ACC112 (cell line): ENCODE results near the gene IL17C.
A peak's percentile ranks its signal among the peaks of the same experiment; 100 is the strongest.

Source experiments
- H2AFZ ChIP-seq: fragments of 200-600 bp; sonication (generic); one replicate; pipeline ENCODE4 v1.6.0; 2017; ENCODE audit warnings: antibody characterized with exemption, low read length; ENCODE audit not compliant: unreplicated experiment
- H3K27ac ChIP-seq: fragments of 200-600 bp; sonication (generic); 2 replicates; pipeline ENCODE4 v1.5.1; 2014; ENCODE audit warnings: low read depth, mild to moderate bottlenecking, antibody characterized with exemption, low read length, moderate library complexity
- H3K27me3 ChIP-seq: fragments of 200-600 bp; sonication (generic); 2 replicates; pipeline ENCODE4 v1.6.1; 2014; ENCODE audit warnings: mild to moderate bottlenecking, antibody characterized with exemption, low read length, moderate library complexity, mixed read lengths; ENCODE audit not compliant: insufficient read depth
- H3K36me3 ChIP-seq: fragments of 200-600 bp; sonication (generic); 2 replicates; pipeline ENCODE4 v1.6.1; 2016; ENCODE audit warnings: mild to moderate bottlenecking, antibody characterized with exemption, low read length, moderate library complexity, mixed read lengths; ENCODE audit not compliant: insufficient read depth
- H3K4me1 ChIP-seq: fragments of 200-600 bp; sonication (generic); one replicate; pipeline ENCODE4 v1.6.1; 2016; ENCODE audit warnings: low read length, mixed read lengths; ENCODE audit not compliant: insufficient read depth, unreplicated experiment, control insufficient read depth
- H3K4me3 ChIP-seq: fragments of 200-600 bp; sonication (generic); 2 replicates; pipeline ENCODE4 v1.5.1; 2014; ENCODE audit warnings: mild to moderate bottlenecking, low read depth, low read length
- H3K79me2 ChIP-seq: fragments of 200-600 bp; sonication (generic); one replicate; pipeline ENCODE4 v1.6.0; 2016; ENCODE audit warnings: low read length; ENCODE audit not compliant: control insufficient read depth, unreplicated experiment, insufficient read depth

The IL17C gene

DNA sequence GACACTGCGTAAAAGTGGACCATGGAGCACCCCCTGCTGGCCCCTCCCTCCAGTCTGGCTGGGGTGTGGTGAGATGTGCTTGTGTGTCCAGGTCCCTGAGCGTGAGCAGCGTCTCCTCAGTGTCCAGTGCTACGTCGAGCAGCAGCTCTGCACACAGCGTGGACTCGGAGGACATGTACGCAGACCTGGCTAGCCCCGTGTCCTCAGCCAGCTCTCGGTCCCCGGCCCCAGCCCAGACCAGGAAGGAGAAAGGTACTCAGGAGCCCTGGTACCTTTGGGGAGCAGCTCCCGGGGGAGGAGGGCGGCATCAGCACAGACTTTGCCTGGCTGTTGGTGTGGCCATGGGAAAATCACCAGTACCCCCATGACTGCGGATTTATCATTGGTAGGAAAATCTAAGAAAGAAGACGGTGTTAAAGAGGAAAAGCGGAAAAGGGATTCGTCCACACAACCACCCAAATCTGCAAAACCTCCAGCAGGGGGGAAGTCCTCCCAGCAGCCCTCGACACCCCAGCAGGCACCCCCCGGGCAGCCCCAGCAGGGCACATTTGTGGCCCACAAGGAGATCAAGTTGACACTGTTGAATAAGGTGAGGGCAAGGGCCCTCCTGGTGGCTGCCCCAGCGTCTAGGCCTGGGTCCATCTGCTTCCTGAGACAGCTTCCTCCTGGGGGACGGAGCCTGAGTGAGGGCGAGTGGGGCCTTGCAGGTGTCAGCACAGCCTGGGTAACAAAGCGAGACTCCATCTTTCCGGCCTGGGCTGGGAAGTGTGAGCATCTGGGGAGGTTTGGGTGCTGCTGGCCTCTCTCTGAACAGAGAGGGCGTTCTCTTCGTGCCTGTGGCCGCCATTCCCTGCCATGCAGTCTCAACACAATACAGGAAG lies 10.6 kb upstream of the IL17C start:
- Histone ChIP-seq H3K4me3 (no peak overlapping the region), H3K27me3 (no peaks in the 10 kb centered on the region), H2AFZ (no peak overlapping the region), H3K79me2 (no peaks in the 10 kb centered on the region), H3K4me1 (no peaks in the 10 kb centered on the region), H3K27ac (no peak overlapping the region), H3K36me3 (no peaks in the 10 kb centered on the region)

GRCh38 chr16:88628512-88628974 lies 9.8 kb upstream of the IL17C start:
- Histone ChIP-seq H3K36me3 (no peaks in the 10 kb centered on the region), H3K4me3 (no peak overlapping the region), H3K79me2 (no peaks in the 10 kb centered on the region), H3K27ac (no peak overlapping the region), H3K4me1 (no peaks in the 10 kb centered on the region), H3K27me3 (no peaks in the 10 kb centered on the region), H2AFZ (no peak overlapping the region)

GRCh38 chr16:88629835-88630234 lies 8.5 kb upstream of the IL17C start:
- Histone ChIP-seq H3K4me3 (no peak overlapping the region), H3K27ac (no peak overlapping the region), H3K36me3 (no peaks in the 10 kb centered on the region), H3K4me1 (peaks cover 5% of the 10 kb centered on the region), H2AFZ (no peak overlapping the region), H3K79me2 (no peaks in the 10 kb centered on the region), H3K27me3 (no peaks in the 10 kb centered on the region)

- Histone ChIP-seq H3K27ac (no peak overlapping the region), H3K36me3 (no peaks in the 10 kb centered on the region), H3K4me1 (peaks cover 11% of the 10 kb centered on the region), H3K27me3 (no peaks in the 10 kb centered on the region), H2AFZ (no peak overlapping the region), H3K4me3 (no peak overlapping the region), H3K79me2 (no peaks in the 10 kb centered on the region)
Observed at GRCh38 chr16:88630433-88630832, 7.9 kb upstream of the IL17C start.

GRCh38 chr16:88630941-88631340 lies 7.4 kb upstream of the IL17C start:
- Histone ChIP-seq H3K27ac (no peak overlapping the region), H3K27me3 (no peaks in the 10 kb centered on the region), H3K79me2 (no peaks in the 10 kb centered on the region), H3K36me3 (no peaks in the 10 kb centered on the region), H3K4me3 (no peak overlapping the region), H3K4me1 (peaks cover 13% of the 10 kb centered on the region), H2AFZ (no peak overlapping the region)

- Histone ChIP-seq H2AFZ (no peak overlapping the region), H3K4me1 (peaks cover 13% of the 10 kb centered on the region), H3K36me3 (no peaks in the 10 kb centered on the region), H3K79me2 (no peaks in the 10 kb centered on the region), H3K4me3 (no peak overlapping the region), H3K27me3 (no peaks in the 10 kb centered on the region), H3K27ac (no peak overlapping the region)
Observed at GRCh38 chr16:88631384-88631783, 7.0 kb upstream of the IL17C start.

DNA sequence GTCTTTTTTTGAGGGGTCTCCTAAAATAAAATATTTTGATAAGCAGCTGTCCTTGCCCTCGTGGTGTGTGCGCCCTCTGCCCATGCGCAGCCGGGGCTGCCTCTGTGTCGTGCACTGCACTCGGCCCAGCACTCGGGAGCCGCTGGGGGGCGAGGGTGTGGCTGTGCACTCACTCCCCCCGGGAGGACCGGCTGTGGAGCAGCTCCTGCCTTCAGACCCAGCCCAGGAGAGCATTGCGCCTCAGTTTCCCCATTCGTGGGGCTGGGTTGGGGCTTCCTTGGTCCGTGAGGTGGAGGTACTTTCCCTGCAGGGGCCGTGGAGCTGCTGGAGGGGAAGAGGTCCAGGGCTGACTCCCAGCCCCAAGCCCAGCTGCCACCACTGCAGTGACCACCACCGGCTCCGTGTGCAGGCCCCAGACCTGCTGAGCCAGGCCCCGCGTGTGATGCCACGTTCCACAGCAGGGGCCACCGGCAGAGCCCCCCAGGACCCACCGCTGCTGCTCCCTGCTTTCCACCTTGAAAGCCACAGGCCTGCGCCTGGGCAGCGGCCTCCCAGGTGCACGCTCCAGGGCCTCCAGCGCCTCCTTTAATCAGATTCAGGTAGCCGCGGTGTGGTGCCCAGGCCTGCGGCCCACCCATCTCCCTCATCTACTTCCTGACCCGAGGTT lies 6.3 kb upstream of the IL17C start:
- no peaks in the 10 kb centered on the region for H3K27me3 ChIP-seq
- no peak overlapping the region for H3K4me3 ChIP-seq
- H2AFZ ChIP-seq, result no peak overlapping the region
- H3K4me1 ChIP-seq, result peaks cover 13% of the 10 kb centered on the region
- H3K27ac ChIP-seq, result no peak overlapping the region
- H3K79me2 ChIP-seq, result no peaks in the 10 kb centered on the region
- no peaks in the 10 kb centered on the region for H3K36me3 ChIP-seq

- H3K36me3 ChIP-seq, result no peaks in the 10 kb centered on the region
Observed at GRCh38 chr16:88632587-88632930, 5.8 kb upstream of the IL17C start.

GRCh38 chr16:88633684-88634140 lies 4.7 kb upstream of the IL17C start:
- H3K4me1 ChIP-seq, result peaks cover 13% of the 10 kb centered on the region
- H3K27ac ChIP-seq, result no peak overlapping the region
- H3K79me2 ChIP-seq, result no peaks in the 10 kb centered on the region
- H2AFZ ChIP-seq, result no peak overlapping the region
- H3K4me3 ChIP-seq, result peak overlapping the region; percentile 62; the same call in 1 of the 2 replicates
- H3K36me3 ChIP-seq, result no peaks in the 10 kb centered on the region
- H3K27me3 ChIP-seq, result peaks cover 6% of the 10 kb centered on the region

More at GRCh38 chr16:88632587-88632930, 5.8 kb upstream of the IL17C start:
- Histone ChIP-seq H3K4me1 (peaks cover 13% of the 10 kb centered on the region), H2AFZ (no peak overlapping the region), H3K4me3 (no peak overlapping the region), H3K27ac (no peak overlapping the region), H3K79me2 (no peaks in the 10 kb centered on the region), H3K27me3 (no peaks in the 10 kb centered on the region)

- H2AFZ ChIP-seq, result peak overlapping the region; percentile 11
- H3K27me3 ChIP-seq, result peaks cover 12% of the 10 kb centered on the region
- H3K79me2 ChIP-seq, result no peaks in the 10 kb centered on the region
- peak overlapping the region; percentile 13; the same call in 1 of the 2 replicates for H3K27ac ChIP-seq
- H3K36me3 ChIP-seq, result no peaks in the 10 kb centered on the region
- peak overlapping the region; percentile 62 for H3K4me3 ChIP-seq
- H3K4me1 ChIP-seq, result peaks cover 13% of the 10 kb centered on the region
Observed at GRCh38 chr16:88634141-88634993, 4.0 kb upstream of the IL17C start.
